SJSA1 (cell line): ENCODE measurements around the gene NEAT1. TPM values are rescaled to one million over a fixed set of nuclear protein-coding genes. Genes with fewer than 3 reads are reported as not detected.

ENCODE experiments used
- DNase-seq, 2 experiments: peaks; one replicate each; pipeline ENCODE4 v3.0.0-alpha.2; 2015 to 2020; ENCODE audit warnings: low spot score in 2 of 2, low read depth in 1 of 2
- H3K27ac ChIP-seq: fragments of 250-450 bp; sonication (Bioruptor Pico); 2 replicates; pipeline ENCODE4 v1.5.1; 2020; ENCODE audit warnings: mild to moderate bottlenecking, moderate library complexity
- H3K27me3 ChIP-seq: fragments of 250-450 bp; sonication (Bioruptor Pico); replicated peaks from 2 replicates; pipeline ENCODE4 v1.5.1; 2020; ENCODE audit warnings: mild to moderate bottlenecking, moderate library complexity
- H3K36me3 ChIP-seq: fragments of 250-450 bp; sonication (Bioruptor Pico); 2 replicates; pipeline ENCODE4 v1.5.1; 2020; ENCODE audit warnings: mild to moderate bottlenecking
- H3K4me1 ChIP-seq: fragments of 250-450 bp; sonication (Bioruptor Pico); replicated peaks from 2 replicates; pipeline ENCODE4 v1.6.1; 2021; ENCODE audit warnings: mild to moderate bottlenecking
- H3K4me3 ChIP-seq: fragments of 250-450 bp; sonication (Bioruptor Pico); 2 replicates; pipeline ENCODE4 v1.5.1; 2020; ENCODE audit warnings: mild to moderate bottlenecking
- H3K9me3 ChIP-seq: fragments of 250-450 bp; sonication (Bioruptor Pico); replicated peaks from 2 replicates; pipeline ENCODE4 v1.5.1; 2020; ENCODE audit warnings: mild to moderate bottlenecking
- total RNA-seq: library from RNA; depleted of rRNA; stranded (reverse); fragments of >200 nt; shearing (Covaris generic); gene quantifications from 2 replicates; pipeline ENCODE4 v1.2.3, GENCODE V29; 2014

The NEAT1 gene
- total RNA-seq, 1 experiment from 2014 or later = 12.1 TPM

DNA sequence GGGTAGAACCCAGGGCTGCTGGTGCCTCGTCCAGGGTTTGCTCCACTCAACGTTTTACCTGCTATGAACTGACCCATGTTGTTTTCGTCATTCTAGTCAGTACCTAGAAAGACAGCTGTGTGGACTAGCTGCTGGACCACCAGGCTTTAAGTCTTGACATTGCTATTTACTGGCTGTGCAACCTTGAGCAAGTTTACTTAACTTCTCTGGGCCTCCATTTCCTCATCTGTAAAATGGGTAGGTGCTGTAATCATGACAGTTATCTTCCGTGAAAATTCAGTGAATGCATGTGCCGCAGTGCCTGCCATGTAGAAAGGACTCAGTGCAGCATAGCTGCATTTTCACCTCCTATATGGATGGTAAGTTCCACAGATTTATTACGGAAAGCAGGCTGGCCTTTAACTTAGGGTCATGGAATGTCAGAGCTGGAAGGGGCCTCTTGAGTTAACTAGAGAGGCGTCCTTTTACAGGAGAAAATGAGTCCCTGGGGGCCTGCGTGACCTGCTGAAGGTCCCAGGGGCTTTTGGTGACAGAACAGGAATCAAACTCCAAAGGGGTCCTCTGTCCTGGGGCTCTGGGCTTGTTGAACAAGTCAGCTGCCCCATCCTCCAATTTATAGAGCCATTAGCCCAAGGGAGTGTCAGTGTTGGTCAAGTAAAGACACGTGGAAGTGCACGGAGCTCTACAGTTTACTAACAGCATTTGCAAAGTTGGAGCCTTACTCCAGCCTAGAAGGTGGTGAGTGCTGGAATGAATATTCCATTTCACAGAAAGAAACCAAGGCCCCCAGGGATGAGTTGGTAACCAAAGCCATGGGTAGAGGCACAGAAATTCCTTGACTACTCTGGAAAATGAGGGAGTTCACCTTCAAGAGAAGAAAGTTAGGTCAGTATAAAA, 64.2 kb downstream of the NEAT1 start:
- Histone ChIP-seq H3K9me3 (no peaks in the 10 kb centered on the region), H3K27ac (peak overlapping the region; percentile 92), H3K4me1 (peaks cover 72% of the 10 kb centered on the region), H3K36me3 (no peaks in the 10 kb centered on the region), H3K4me3 (no peak overlapping the region), H3K27me3 (no peaks in the 10 kb centered on the region)
- DNase-seq = no peak

DNA sequence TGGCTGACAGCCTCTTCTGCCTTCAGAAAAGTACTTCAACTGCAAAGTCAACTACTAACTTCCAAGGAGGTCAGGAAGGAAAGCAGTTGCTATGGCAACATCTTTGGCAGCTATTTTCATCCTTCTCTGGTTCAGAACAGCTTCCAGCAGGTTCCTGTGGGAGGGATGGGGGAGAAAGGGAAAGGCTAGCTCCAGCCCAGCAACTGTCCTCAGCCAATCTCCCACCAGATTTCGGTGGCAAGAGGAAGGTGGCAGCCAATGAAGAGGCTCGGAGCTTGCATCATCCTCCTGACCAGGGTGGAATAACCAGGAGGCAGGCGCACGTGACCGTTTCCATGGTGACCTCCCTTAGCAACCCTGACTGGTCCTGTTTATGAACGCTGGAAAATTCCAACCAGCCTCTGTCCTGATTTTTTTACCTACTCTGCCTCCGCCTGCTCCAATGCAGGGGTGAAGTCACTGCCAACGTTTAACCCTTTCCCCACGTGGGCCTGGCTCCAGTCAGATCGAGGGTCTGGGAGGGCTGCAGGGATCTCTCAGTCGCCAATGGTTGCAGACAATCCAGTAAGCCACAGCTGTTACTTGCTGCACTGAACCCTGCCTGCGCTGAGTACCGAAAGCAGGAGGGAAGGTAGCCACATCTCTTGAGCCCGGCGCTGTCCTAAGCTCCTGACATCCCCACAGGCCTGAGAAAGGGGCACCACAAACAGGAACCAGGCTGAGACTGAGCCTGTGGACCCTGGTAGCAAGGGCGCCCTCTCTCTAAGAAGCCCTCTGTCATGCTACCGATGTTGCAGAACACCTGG, 65.1 kb downstream of the NEAT1 start:
- Histone ChIP-seq H3K9me3 (no peaks in the 10 kb centered on the region), H3K27me3 (no peaks in the 10 kb centered on the region), H3K36me3 (no peaks in the 10 kb centered on the region), H3K27ac (peak overlapping the region; percentile 92), H3K4me1 (peaks cover 72% of the 10 kb centered on the region), H3K4me3 (no peak overlapping the region)
- peak; percentile 99 to 100 for DNase-seq

DNA sequence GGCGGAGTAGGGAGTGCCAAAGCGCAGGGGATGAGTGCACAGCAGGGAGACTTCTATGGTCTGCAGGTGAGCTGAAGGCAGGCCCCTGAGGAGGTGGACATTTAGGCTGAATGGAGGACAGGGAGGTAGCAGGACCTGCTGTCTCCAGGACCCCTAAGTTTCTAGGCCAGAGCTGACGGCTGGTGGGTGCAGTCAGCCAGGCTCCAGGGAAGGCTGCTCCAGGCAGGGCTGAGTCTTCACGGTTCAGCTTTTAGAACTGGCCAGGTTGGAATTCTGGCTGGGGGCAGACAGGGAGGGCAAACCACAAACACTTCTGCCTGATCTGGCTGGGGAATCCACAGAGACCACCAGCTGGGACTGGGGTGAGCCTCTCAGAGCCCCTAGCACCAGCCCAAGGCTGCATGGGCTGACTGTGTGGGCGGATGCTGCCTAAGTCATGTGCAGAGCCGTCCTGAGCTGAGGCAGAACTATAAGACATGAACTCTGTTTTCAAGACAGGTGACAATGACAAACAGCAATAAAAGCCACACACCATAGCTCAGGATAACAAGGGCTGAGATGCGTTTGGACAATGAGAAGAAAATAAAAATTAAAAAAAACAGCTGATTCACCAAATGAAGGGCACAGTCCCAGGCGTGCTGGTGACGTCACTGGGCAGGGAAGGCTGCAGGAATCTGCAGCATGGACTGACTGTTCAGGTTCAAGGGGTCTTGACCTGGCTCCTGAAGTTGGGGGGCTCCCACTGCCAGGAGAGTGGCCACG, 65.9 kb downstream of the NEAT1 start:
- peaks cover 79% of the 10 kb centered on the region for H3K4me1 ChIP-seq
- H3K27ac ChIP-seq = peak overlapping the region; percentile 92
- no peaks in the 10 kb centered on the region for H3K9me3 ChIP-seq
- H3K4me3 ChIP-seq = no peak overlapping the region
- no peaks in the 10 kb centered on the region for H3K27me3 ChIP-seq
- H3K36me3 ChIP-seq = no peaks in the 10 kb centered on the region
- DNase-seq = peak; percentile 82 to 87

DNA sequence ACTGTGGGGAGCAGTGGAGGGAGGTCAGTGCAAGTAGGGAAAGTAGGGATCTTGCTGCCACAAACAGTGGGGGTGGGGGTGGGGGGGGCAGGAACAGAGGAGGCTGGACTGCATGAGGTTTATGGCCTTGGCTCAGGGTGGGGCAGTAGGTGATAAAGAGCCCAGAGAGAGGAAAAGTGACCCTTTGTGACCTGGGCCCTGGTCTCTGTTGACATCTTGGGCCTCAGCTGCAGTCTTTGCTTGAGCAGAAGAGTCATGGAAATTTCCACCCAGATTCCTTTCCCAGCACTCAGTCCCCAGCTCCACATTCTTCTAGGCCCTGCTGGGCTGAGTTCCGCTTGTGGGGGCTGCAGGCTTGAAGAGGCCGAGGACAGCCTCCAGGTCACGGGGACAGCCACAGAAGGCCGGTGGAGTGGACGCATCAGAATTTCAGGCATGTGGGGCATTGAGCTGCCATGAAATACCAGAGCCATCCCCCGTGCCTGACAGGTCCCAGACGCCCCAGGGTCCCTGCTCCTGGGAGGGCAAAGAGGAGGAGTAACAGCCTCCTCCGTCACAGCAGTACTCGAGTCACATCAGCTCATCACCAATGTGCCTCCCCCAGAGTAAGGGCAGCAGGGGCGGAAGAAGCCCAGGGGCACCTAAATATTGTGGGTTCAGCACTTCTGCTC, 66.6 kb downstream of the NEAT1 start:
- Histone ChIP-seq H3K4me1 (peaks cover 86% of the 10 kb centered on the region), H3K27me3 (no peaks in the 10 kb centered on the region), H3K36me3 (no peaks in the 10 kb centered on the region), H3K27ac (peak overlapping the region; percentile 92), H3K9me3 (no peaks in the 10 kb centered on the region), H3K4me3 (no peak overlapping the region)
- DNase-seq = peak; percentile 99 to 100

DNA sequence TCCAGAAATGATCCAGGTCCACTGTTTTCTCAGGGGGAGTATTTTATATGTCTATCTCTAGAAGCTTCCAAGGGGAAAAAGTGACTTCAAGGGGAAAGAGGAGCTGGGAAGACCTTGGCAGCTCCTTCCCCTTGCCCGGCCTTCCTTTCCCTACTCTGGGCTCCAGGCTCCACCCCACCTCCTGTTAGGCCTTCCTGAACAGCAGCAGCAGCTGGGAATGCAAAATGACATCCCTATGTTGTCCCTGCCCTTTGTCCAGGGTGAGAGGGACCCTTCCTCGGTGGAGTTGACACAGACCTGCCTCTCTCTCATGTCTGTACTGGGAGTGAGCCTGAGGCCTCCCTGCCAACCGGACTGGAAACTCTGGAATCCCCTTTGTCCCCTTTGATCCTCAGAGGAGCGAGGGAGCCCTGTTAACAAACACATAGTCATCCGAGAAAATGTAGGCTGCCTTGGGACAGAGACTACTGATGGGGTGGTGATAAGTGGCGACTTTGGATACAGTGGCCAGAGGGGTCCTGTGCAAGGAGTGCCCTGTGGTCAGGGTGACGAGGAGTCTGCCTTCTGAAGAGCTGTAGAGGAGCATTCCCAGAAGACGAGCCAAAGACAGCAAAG, 67.2 kb downstream of the NEAT1 start:
- Histone ChIP-seq H3K4me3 (no peak overlapping the region), H3K36me3 (no peaks in the 10 kb centered on the region), H3K27me3 (no peaks in the 10 kb centered on the region), H3K27ac (peak overlapping the region; percentile 92), H3K9me3 (no peaks in the 10 kb centered on the region), H3K4me1 (peaks cover 93% of the 10 kb centered on the region)
- DNase-seq = no peak

DNA sequence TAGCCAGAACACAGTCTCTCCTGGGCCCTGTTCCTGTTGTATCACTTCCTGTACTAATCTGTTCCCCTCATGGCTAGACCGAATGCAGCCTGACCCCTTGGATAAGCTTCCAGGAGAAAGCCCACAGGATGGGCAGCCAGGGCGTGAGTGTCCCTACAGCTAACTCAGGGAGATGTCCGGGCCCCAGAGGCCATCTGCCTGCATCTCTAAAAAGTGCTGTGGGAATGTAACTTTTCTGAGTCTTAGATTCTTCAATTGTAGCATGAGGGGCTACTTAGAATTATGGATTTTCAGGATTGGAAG, 68.5 kb downstream of the NEAT1 start:
- no peaks in the 10 kb centered on the region for H3K9me3 ChIP-seq
- H3K36me3 ChIP-seq = no peaks in the 10 kb centered on the region
- no peak for DNase-seq
- H3K27me3 ChIP-seq = no peaks in the 10 kb centered on the region
- peaks cover 88% of the 10 kb centered on the region for H3K4me1 ChIP-seq
- H3K27ac ChIP-seq = peak overlapping the region; percentile 92
- H3K4me3 ChIP-seq = no peak overlapping the region

DNA sequence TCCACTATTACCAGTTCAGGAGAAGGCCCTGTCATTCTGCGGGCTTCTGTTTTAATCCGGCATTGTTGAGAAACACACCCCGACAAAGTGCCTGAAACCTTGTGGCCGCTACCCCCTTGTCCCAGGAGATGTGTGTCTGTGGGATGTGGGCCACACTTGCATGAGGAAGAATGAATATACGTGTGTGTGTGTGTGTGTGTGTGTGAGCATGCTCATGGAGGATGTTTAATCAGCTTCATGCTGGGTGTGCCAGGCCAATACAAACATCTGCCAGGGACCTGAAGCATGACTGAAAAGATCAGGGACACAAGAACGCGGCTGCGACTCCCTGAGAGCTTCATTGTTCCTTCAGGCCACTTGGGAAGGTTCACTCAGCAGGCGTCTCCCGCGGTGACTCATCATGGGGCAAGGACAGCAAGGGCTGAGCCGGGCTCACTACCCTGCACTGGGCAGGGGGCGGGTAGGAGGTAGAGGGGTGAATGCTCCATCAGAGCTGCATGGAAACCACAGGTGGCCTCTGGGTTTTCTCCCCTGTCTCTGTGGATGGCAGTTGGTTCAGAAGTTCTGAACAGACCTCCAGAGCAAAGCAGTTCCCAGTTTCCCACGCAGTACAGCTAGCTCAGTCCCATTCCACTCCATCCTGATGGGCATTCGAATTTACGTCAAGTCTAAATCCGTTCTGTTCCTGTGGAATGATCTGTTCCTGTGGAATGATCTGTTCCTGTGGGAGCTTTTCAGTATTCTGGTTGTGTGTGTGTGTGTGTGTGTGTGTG, 69.2 kb downstream of the NEAT1 start:
- no peaks in the 10 kb centered on the region for H3K9me3 ChIP-seq
- H3K4me1 ChIP-seq = peaks cover 92% of the 10 kb centered on the region
- DNase-seq = peak; percentile 97 to 99
- H3K27ac ChIP-seq = peak overlapping the region; percentile 92
- no peak overlapping the region for H3K4me3 ChIP-seq
- no peaks in the 10 kb centered on the region for H3K27me3 ChIP-seq
- no peaks in the 10 kb centered on the region for H3K36me3 ChIP-seq

DNA sequence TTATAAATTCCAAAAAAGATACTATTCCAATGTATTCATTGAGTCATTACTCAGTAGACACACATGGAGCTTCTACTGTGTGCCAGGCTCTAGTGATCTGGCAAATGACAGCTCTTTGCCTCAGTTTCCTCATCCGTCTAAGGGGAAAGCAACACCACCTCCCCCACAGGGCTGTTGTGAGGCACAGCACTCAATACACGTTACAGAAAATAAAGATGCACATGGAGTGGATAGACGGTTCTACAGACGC, 69.7 kb downstream of the NEAT1 start:
- Histone ChIP-seq H3K4me1 (peaks cover 91% of the 10 kb centered on the region), H3K9me3 (no peaks in the 10 kb centered on the region), H3K36me3 (no peaks in the 10 kb centered on the region), H3K27ac (peak overlapping the region; percentile 92), H3K4me3 (no peak overlapping the region), H3K27me3 (no peaks in the 10 kb centered on the region)
- DNase-seq = no peak

DNA sequence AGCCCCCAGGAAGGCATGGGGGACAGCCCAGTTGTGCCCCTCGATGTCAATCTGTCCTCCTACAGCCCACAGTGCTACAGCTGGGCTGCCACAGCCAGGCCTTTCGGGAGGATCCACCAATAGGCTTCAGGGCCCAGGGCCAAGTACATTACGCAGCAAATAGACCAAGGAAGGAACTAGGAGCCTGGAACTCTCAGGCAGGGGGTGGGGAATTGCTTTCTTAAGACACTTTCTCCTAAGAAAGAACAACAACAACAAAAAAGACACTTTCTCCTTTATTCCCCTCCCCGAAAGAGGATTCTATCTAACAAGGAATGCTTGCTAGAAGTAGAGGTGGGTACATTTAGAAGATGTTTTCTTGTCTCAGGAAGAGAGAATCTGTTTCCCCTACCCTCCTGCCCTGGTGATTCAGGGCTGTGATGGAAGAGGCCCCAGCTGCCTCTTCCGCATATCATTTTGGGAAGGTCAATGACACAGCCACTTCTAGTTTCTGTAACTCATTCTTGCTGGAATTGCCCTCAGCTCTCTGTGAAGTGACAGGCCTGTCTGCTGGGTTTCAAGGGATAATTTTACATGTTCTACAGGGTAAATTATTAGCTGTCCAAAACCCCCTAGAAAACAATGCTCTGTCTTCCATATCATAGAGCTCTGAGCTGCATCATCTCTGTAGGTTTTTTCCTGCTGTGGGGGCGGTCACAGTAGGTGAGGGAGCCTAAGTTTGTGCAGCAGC, 70.2 kb downstream of the NEAT1 start:
- Histone ChIP-seq H3K27me3 (no peaks in the 10 kb centered on the region), H3K9me3 (no peaks in the 10 kb centered on the region), H3K4me1 (peaks cover 88% of the 10 kb centered on the region), H3K4me3 (no peak overlapping the region), H3K36me3 (no peaks in the 10 kb centered on the region), H3K27ac (peak overlapping the region; percentile 92)
- DNase-seq = peak; percentile 82 to 92

DNA sequence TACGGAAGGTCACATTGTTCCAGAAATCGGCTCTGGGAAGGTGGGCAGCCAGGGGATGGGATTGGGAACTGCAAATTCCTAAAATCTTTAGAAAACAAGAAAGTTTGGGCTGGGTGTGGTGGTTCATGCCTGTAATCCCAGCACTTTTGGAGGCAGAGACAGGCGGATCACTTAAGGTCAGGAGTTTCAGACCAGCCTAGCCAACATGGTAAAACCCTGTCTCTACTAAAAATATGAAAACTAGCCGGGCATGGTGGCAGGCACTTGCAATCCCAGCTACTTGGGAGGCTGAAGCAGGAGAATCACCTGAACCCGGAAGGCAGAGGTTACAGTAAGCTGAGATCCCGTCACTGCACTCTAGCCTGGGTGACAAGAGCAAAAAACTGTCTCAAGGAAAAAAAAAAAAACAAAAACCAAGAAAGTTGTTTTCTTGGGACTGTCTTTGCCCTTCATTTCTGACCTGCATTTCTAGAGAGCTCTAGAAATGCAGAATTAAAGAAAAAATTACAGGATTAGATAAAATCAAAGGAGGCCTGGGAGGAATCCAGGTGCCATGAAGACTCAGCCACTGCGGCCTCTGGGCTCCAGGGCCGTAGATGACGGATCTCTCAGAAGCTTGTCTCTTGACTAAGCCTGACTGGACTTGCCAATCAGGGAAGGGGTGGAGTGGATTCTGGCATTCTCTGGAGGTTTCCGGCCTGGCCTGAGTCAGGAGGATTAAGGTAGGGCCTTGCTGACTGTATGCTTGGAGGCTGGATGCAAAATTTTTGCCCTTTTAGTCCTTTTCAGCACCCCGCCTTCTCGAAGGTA, 71.0 kb downstream of the NEAT1 start:
- DNase-seq = peak; percentile 84 to 95
- no peaks in the 10 kb centered on the region for H3K36me3 ChIP-seq
- peak overlapping the region; percentile 92 for H3K27ac ChIP-seq
- H3K4me1 ChIP-seq = peaks cover 88% of the 10 kb centered on the region
- H3K4me3 ChIP-seq = no peak overlapping the region
- no peaks in the 10 kb centered on the region for H3K9me3 ChIP-seq
- H3K27me3 ChIP-seq = no peaks in the 10 kb centered on the region
